Adrenal gland (tissue), 5 donors: Measurements from ENCODE around the gene OR4D9.

ENCODE experiments used
- CTCF ChIP-seq, 6 experiments: fragments of 450-650 bp in 4 of 6; fragments of 200-600 bp in 2 of 6; sonication (generic) in 1 of 6; IDR thresholded peaks; 1 replicate in 5 of 6; 2 replicates in 1 of 6; pipeline versions ENCODE4 v1.5.1 to v1.8.0; 2016 to 2021; ENCODE audit warnings: antibody characterized with exemption in 6 of 6, mild to moderate bottlenecking in 2 of 6, moderate library complexity in 1 of 6
- POLR2A ChIP-seq, 2 donors: fragments of 450-650 bp; IDR thresholded peaks; one replicate each; pipeline ENCODE4 v1.6.1; 2017; ENCODE audit warnings: antibody characterized with exemption in 2 of 2, mild to moderate bottlenecking in 2 of 2, moderate library complexity in 1 of 2
- donor health status: DM: no; HTN: no; CAD: no.

- TF ChIP-seq POLR2A (IDR thresholded peaks at IDR 0.05) (no peak), CTCF (IDR thresholded peaks at IDR 0.05) (no peak)
These were observed 336 bp downstream of the OR4D9 start for GRCh38 chr11:59511675-59512074.
